ENCODE measurements around the gene PLAGL1. TPM values are rescaled to one million over a fixed set of nuclear protein-coding genes. Genes with fewer than 3 reads are reported as not detected.

The PLAGL1 gene
- polyA plus RNA-seq, 1 donor = 126 TPM

DNA sequence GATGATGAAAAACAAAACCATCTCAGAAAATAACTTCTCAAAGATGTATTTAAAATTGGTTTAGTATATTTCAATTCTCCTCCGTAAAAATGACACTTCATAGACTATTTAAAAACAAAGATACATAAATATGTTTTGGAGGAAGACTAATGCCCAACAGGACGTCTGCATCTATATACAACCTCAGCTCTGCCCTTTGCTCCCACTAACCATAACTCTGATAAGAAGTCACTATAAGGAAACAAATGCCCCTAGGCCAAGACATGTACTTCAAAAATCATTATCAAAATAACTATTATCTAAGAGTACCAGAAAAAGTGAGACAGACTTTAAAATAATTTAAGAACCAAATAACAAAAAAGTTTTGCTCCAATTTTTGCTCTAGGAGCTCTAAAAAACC, 23.4 kb downstream of the PLAGL1 start:
- DNase-seq = peak in 1 of 2 donors; percentile 63
- whole genome bisulfite sequencing (ENCODE audit: insufficient coverage, low lambda C conversion rate) = 100% methylated on average over 1 of the region's 2 CpGs

DNA sequence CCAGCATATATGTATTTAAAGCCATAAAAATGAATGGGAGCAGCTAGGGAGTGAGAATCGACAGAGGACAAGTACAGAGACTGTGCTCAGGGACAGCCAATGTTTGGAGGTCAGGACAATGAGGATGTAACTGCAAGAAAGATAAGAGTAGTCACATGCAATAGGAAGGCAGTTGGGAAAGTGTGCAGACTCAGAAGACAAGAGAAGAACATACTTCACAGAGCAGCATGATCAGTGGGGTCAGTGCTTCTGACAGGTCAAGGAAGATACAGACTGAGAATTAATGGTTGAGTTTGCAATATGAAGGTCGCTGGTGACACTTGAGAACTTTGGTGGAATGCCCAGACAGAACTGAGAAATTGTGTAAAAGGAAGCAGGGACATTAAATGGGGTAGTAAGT, 25.1 kb downstream of the PLAGL1 start:
- Histone ChIP-seq H3K4me1 (ENCODE audit: control insufficient read depth, insufficient read depth, low read length) (peaks cover 7% of the 10 kb centered on the region), H3K27ac (ENCODE audit: low read length) (no peak overlapping the region), H3K36me3 (ENCODE audit: control insufficient read depth, insufficient read depth, low read length) (no peaks in the 10 kb centered on the region), H3K4me3 (ENCODE audit: low read length) (no peak overlapping the region), H3K9me3 (ENCODE audit: control insufficient read depth, low read depth, low read length) (peaks cover 3% of the 10 kb centered on the region), H3K27me3 (ENCODE audit: control insufficient read depth, insufficient read depth, low read length) (no peaks in the 10 kb centered on the region)
- no peak for DNase-seq
- 90% methylated on average over 2 of the region's 2 CpGs for WGBS (ENCODE audit: insufficient coverage, low lambda C conversion rate)

More for the DNA sequence above, 23.4 kb downstream of the PLAGL1 start:
- H3K9me3 ChIP-seq (ENCODE audit: control insufficient read depth, low read depth, low read length) = peaks cover 3% of the 10 kb centered on the region
- H3K4me1 ChIP-seq (ENCODE audit: control insufficient read depth, insufficient read depth, low read length) = peaks cover 7% of the 10 kb centered on the region
- H3K4me3 ChIP-seq (ENCODE audit: low read length) = no peak overlapping the region
- H3K27ac ChIP-seq (ENCODE audit: low read length) = no peak overlapping the region
- H3K36me3 ChIP-seq (ENCODE audit: control insufficient read depth, insufficient read depth, low read length) = no peaks in the 10 kb centered on the region
- no peaks in the 10 kb centered on the region for H3K27me3 ChIP-seq (ENCODE audit: control insufficient read depth, insufficient read depth, low read length)

DNA sequence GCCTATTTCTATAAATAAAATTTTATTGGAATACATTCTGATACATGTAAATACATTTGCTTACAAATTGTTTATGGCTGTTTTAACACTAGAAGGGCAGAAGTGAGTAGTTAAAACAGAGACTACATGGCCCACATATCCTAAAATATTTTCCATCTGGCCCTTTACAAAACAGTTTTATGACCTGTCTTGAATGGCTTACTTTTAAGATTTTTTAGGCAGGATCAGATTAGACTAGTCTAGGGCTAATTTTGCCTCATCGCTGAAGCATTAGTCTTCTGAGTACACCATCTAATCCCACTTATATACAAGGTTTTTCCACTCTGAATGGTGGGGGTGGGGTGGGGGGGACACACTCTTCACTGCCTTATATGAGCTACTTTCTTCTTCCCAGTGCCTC, 27.1 kb downstream of the PLAGL1 start:
- Histone ChIP-seq H3K4me1 (ENCODE audit: control insufficient read depth, insufficient read depth, low read length) (peaks cover 7% of the 10 kb centered on the region), H3K36me3 (ENCODE audit: control insufficient read depth, insufficient read depth, low read length) (no peaks in the 10 kb centered on the region), H3K9me3 (ENCODE audit: control insufficient read depth, low read depth, low read length) (peaks cover 3% of the 10 kb centered on the region), H3K27ac (ENCODE audit: low read length) (no peak overlapping the region), H3K27me3 (ENCODE audit: control insufficient read depth, insufficient read depth, low read length) (no peaks in the 10 kb centered on the region), H3K4me3 (ENCODE audit: low read length) (no peak overlapping the region)
- no peak for DNase-seq
- WGBS (ENCODE audit: insufficient coverage, low lambda C conversion rate) = no CpG with 5 or more reads among the region's 1 CpG

DNA sequence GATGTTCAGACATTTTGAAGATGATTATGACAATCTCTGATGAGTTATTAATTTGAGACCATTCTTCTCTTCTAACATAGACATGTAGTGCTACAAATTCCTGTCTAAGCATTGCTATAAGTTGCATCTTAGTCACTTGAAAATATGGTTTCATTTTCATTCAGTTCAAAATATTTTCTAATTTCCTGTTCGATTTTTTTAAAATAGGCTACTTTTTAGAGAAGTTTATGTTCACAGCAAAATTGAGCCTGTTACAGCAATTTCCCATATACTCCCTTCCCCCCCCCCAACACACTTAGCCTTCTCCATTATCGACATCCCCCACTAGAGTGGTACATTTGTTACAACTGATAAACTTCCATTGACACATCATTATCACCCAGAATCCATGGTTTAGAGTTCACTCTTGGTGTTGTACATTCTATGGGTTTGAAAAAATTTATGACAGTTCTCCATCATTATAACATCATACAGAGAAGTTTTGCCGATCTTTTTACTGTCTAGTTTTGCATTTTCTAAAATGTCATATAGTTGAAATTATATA, 31.2 kb downstream of the PLAGL1 start:
- Histone ChIP-seq H3K4me1 (ENCODE audit: control insufficient read depth, insufficient read depth, low read length) (peaks cover 3% of the 10 kb centered on the region), H3K27me3 (ENCODE audit: control insufficient read depth, insufficient read depth, low read length) (no peaks in the 10 kb centered on the region), H3K4me3 (ENCODE audit: low read length) (no peak overlapping the region), H3K27ac (ENCODE audit: low read length) (no peak overlapping the region), H3K36me3 (ENCODE audit: control insufficient read depth, insufficient read depth, low read length) (no peaks in the 10 kb centered on the region), H3K9me3 (ENCODE audit: control insufficient read depth, low read depth, low read length) (peaks cover 3% of the 10 kb centered on the region)
- 100% methylated on average over 1 of the region's 3 CpGs for WGBS (ENCODE audit: insufficient coverage, low lambda C conversion rate)
- DNase-seq = no peak

GRCh38 chr6:143974089-143974488, 34.0 kb downstream of the PLAGL1 start:
- WGBS (ENCODE audit: insufficient coverage, low lambda C conversion rate) = 100% methylated on average over 1 of the region's 8 CpGs
- no peak for DNase-seq
- no peak overlapping the region for H3K4me3 ChIP-seq (ENCODE audit: low read length)
- no peaks in the 10 kb centered on the region for H3K36me3 ChIP-seq (ENCODE audit: control insufficient read depth, insufficient read depth, low read length)
- no peak overlapping the region for H3K27ac ChIP-seq (ENCODE audit: low read length)
- H3K9me3 ChIP-seq (ENCODE audit: control insufficient read depth, low read depth, low read length) = no peaks in the 10 kb centered on the region
- no peaks in the 10 kb centered on the region for H3K27me3 ChIP-seq (ENCODE audit: control insufficient read depth, insufficient read depth, low read length)
- peaks cover 3% of the 10 kb centered on the region for H3K4me1 ChIP-seq (ENCODE audit: control insufficient read depth, insufficient read depth, low read length)

- H3K36me3 ChIP-seq (ENCODE audit: control insufficient read depth, insufficient read depth, low read length) = peaks cover 6% of the 10 kb centered on the region
- no peak for DNase-seq
- no peaks in the 10 kb centered on the region for H3K27me3 ChIP-seq (ENCODE audit: control insufficient read depth, insufficient read depth, low read length)
- no peak overlapping the region for H3K4me3 ChIP-seq (ENCODE audit: low read length)
- peaks cover 3% of the 10 kb centered on the region for H3K4me1 ChIP-seq (ENCODE audit: control insufficient read depth, insufficient read depth, low read length)
- WGBS (ENCODE audit: insufficient coverage, low lambda C conversion rate) = 50% methylated on average over 2 of the region's 13 CpGs
- H3K9me3 ChIP-seq (ENCODE audit: control insufficient read depth, low read depth, low read length) = no peaks in the 10 kb centered on the region
- no peak overlapping the region for H3K27ac ChIP-seq (ENCODE audit: low read length)
Measured at GRCh38 chr6:143973097-143973966, 34.7 kb downstream of the PLAGL1 start.

GRCh38 chr6:143971482-143972205, 36.4 kb downstream of the PLAGL1 start:
- no peaks in the 10 kb centered on the region for H3K9me3 ChIP-seq (ENCODE audit: control insufficient read depth, low read depth, low read length)
- WGBS (ENCODE audit: insufficient coverage, low lambda C conversion rate) = 86% methylated on average over 2 of the region's 4 CpGs
- peaks cover 12% of the 10 kb centered on the region for H3K36me3 ChIP-seq (ENCODE audit: control insufficient read depth, insufficient read depth, low read length)
- no peak overlapping the region for H3K4me3 ChIP-seq (ENCODE audit: low read length)
- no peak for DNase-seq
- peaks cover 3% of the 10 kb centered on the region for H3K4me1 ChIP-seq (ENCODE audit: control insufficient read depth, insufficient read depth, low read length)
- no peaks in the 10 kb centered on the region for H3K27me3 ChIP-seq (ENCODE audit: control insufficient read depth, insufficient read depth, low read length)
- H3K27ac ChIP-seq (ENCODE audit: low read length) = no peak overlapping the region

- no peak for DNase-seq
- H3K36me3 ChIP-seq (ENCODE audit: control insufficient read depth, insufficient read depth, low read length) = peaks cover 16% of the 10 kb centered on the region
- H3K9me3 ChIP-seq (ENCODE audit: control insufficient read depth, low read depth, low read length) = no peaks in the 10 kb centered on the region
- no peak overlapping the region for H3K4me3 ChIP-seq (ENCODE audit: low read length)
- no peak overlapping the region for H3K27ac ChIP-seq (ENCODE audit: low read length)
- no peaks in the 10 kb centered on the region for H3K27me3 ChIP-seq (ENCODE audit: control insufficient read depth, insufficient read depth, low read length)
- H3K4me1 ChIP-seq (ENCODE audit: control insufficient read depth, insufficient read depth, low read length) = peaks cover 3% of the 10 kb centered on the region
- WGBS (ENCODE audit: insufficient coverage, low lambda C conversion rate) = 90% methylated on average over 3 of the region's 6 CpGs
Measured at GRCh38 chr6:143970456-143971218, 37.4 kb downstream of the PLAGL1 start.

GRCh38 chr6:143969077-143969476, 39.0 kb downstream of the PLAGL1 start:
- Histone ChIP-seq H3K36me3 (ENCODE audit: control insufficient read depth, insufficient read depth, low read length) (peaks cover 23% of the 10 kb centered on the region), H3K9me3 (ENCODE audit: control insufficient read depth, low read depth, low read length) (no peaks in the 10 kb centered on the region), H3K27ac (ENCODE audit: low read length) (no peak overlapping the region), H3K27me3 (ENCODE audit: control insufficient read depth, insufficient read depth, low read length) (no peaks in the 10 kb centered on the region), H3K4me3 (ENCODE audit: low read length) (no peak overlapping the region), H3K4me1 (ENCODE audit: control insufficient read depth, insufficient read depth, low read length) (peaks cover 10% of the 10 kb centered on the region)
- no CpG with 5 or more reads among the region's 2 CpGs for WGBS (ENCODE audit: insufficient coverage, low lambda C conversion rate)
- no peak for DNase-seq
